ENCODE results near the gene FGGY. TPM values are rescaled to one million over a fixed set of nuclear protein-coding genes. Genes with fewer than 3 reads are reported as not detected.

Gene FGGY
- total RNA-seq, 1 donor from 2014 or later = 32.5 TPM

DNA sequence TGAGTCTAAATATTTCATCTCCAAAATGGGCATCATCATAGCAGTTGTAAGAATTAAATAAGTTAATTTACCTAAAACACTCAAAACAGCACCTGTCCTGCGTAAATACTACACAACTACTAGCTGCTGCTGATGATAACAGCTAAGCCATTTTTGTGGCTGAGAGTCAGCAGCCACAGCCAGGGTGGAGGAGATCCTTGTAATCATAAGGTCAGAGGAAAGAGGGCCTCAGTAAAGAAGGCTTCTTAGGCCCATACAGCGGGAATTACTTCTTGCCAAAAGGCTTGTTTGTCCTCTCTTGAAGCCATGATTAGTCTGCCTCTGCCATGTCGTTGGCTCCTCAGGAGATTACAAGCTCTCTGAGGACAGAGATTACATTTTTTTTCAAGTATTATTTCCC is 245.0 kb downstream of the FGGY start:
- no peaks in the 10 kb centered on the region for H3F3A ChIP-seq (ENCODE audit: low read depth)
- H3K4me1 Mint-ChIP-seq = peaks cover 12% of the 10 kb centered on the region
- H3K4me1 ChIP-seq = peaks cover 7% of the 10 kb centered on the region
- H3K36me3 Mint-ChIP-seq = no peaks in the 10 kb centered on the region
- H3K4me2 ChIP-seq = no peak overlapping the region
- no peak for TF ChIP-seq EZH2 (IDR thresholded peaks at IDR 0.05)
- TF ChIP-seq, protein P1, sequence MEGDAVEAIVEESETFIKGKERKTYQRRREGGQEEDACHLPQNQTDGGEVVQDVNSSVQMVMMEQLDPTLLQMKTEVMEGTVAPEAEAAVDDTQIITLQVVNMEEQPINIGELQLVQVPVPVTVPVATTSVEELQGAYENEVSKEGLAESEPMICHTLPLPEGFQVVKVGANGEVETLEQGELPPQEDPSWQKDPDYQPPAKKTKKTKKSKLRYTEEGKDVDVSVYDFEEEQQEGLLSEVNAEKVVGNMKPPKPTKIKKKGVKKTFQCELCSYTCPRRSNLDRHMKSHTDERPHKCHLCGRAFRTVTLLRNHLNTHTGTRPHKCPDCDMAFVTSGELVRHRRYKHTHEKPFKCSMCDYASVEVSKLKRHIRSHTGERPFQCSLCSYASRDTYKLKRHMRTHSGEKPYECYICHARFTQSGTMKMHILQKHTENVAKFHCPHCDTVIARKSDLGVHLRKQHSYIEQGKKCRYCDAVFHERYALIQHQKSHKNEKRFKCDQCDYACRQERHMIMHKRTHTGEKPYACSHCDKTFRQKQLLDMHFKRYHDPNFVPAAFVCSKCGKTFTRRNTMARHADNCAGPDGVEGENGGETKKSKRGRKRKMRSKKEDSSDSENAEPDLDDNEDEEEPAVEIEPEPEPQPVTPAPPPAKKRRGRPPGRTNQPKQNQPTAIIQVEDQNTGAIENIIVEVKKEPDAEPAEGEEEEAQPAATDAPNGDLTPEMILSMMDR (IDR thresholded peaks at IDR 0.05) = no peak
- TF ChIP-seq EZH2phosphoT487 (IDR thresholded peaks at IDR 0.05) = no peak
- H3K27me3 ChIP-seq = no peaks in the 10 kb centered on the region
- H3K79me2 ChIP-seq (ENCODE audit: low read depth) = no peaks in the 10 kb centered on the region
- H3K4me3 ChIP-seq = no peak overlapping the region
- no peak overlapping the region for H3K27ac ChIP-seq
- no peaks in the 10 kb centered on the region for H3K9me3 Mint-ChIP-seq
- H2AFZ ChIP-seq (replicated peaks) = no peak overlapping the region
- no peaks in the 10 kb centered on the region for H3K9me3 ChIP-seq (ENCODE audit: low read depth)
- H3K36me3 ChIP-seq = no peaks in the 10 kb centered on the region
- no peak overlapping the region for H3K9ac ChIP-seq
- peaks cover 2% of the 10 kb centered on the region for H3K27me3 Mint-ChIP-seq (ENCODE audit: insufficient read depth, low read depth)
- no peak for DNase-seq (ENCODE audit: low spot score)
- no peak overlapping the region for H3K4me3 Mint-ChIP-seq
- peak overlapping the region; percentile 42 for H3K27ac Mint-ChIP-seq
- H4K20me1 ChIP-seq (ENCODE audit: low read depth) = no peaks in the 10 kb centered on the region

DNA sequence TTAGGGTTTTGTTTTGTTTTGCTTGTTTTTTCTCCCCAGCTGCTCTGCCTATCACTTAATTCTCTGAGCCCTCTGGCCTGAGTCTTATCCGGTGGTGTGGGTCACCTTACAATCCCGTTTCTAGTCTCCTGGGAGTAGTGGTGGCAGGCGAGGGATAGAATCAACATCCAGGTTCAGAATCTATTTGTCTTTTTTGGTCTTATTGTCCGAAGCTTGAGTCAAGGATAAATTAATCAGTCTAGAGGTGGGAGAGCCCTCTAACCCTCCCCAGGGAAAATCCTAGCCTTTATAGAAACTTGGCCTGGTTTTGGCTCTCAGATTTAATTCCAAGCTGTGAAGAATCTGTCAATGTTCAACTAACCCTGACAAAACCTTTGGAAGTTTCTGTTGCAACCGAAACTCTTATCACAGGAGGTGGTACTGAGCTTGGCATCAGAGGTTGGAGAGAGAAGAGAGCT is 246.3 kb downstream of the FGGY start:
- H3K4me1 Mint-ChIP-seq = peaks cover 12% of the 10 kb centered on the region
- no peaks in the 10 kb centered on the region for H3K36me3 Mint-ChIP-seq
- H3K4me3 Mint-ChIP-seq = no peak overlapping the region
- H4K20me1 ChIP-seq (ENCODE audit: low read depth) = no peaks in the 10 kb centered on the region
- no peaks in the 10 kb centered on the region for H3K27me3 ChIP-seq
- TF ChIP-seq EZH2phosphoT487 (IDR thresholded peaks at IDR 0.05) = no peak
- TF ChIP-seq EZH2 (IDR thresholded peaks at IDR 0.05) = no peak
- TF ChIP-seq, protein P1 (IDR thresholded peaks at IDR 0.05) = no peak
- no peaks in the 10 kb centered on the region for H3F3A ChIP-seq (ENCODE audit: low read depth)
- H3K79me2 ChIP-seq (ENCODE audit: low read depth) = no peaks in the 10 kb centered on the region
- no peak overlapping the region for H3K27ac Mint-ChIP-seq
- no peak overlapping the region for H2AFZ ChIP-seq (replicated peaks)
- H3K36me3 ChIP-seq = no peaks in the 10 kb centered on the region
- H3K9ac ChIP-seq = no peak overlapping the region
- peaks cover 2% of the 10 kb centered on the region for H3K27me3 Mint-ChIP-seq (ENCODE audit: insufficient read depth, low read depth)
- H3K9me3 Mint-ChIP-seq = no peaks in the 10 kb centered on the region
- no peak overlapping the region for H3K4me3 ChIP-seq
- no peak overlapping the region for H3K4me2 ChIP-seq
- H3K4me1 ChIP-seq = peaks cover 7% of the 10 kb centered on the region
- H3K9me3 ChIP-seq (ENCODE audit: low read depth) = no peaks in the 10 kb centered on the region
- H3K27ac ChIP-seq = no peak overlapping the region
- peak; percentile 16 for DNase-seq (ENCODE audit: low spot score)

DNA sequence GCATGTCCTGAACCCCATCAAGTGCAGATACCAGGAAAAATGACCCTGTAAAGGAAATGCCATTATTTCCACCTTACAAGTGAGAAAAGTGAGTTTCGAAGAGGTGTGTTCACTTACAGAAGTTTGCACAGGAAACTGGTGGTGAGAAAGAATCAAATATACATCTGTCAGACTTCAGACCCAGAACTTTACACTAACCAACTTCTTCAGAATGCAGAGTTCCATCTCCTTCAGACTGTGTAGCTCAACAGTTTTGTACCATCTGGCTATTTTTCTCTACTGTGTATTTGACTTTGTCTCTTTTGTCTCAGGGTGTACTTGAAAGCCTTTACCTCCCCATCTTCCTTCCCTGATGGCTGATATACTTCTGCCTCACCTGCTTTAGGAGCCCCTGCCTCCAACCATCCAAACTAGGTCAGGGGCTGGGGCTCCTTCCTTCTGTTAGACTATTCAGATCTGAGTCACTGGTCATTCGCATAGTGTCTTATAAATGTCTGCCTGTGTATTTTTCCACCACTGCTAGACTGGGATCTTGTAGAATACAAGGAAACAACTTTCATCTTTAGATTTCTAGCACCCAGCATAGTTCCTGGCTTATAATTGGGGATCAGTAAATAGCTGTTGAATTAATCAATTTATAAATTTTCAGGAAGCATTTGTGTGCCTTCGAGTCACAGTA is 247.9 kb downstream of the FGGY start:
- Histone ChIP-seq H3K4me1 (peaks cover 7% of the 10 kb centered on the region), H3K27me3 (no peaks in the 10 kb centered on the region), H3K4me2 (no peak overlapping the region), H3K9me3 (ENCODE audit: low read depth) (no peaks in the 10 kb centered on the region), H3K36me3 (no peaks in the 10 kb centered on the region), H3K27ac (no peak overlapping the region), H2AFZ (replicated peaks) (no peak overlapping the region), H3K79me2 (ENCODE audit: low read depth) (no peaks in the 10 kb centered on the region), H3F3A (ENCODE audit: low read depth) (no peaks in the 10 kb centered on the region), H3K4me3 (no peak overlapping the region), H3K9ac (no peak overlapping the region), H4K20me1 (ENCODE audit: low read depth) (no peaks in the 10 kb centered on the region)
- no peak for TF ChIP-seq EZH2phosphoT487 (IDR thresholded peaks at IDR 0.05)
- TF ChIP-seq EZH2 (IDR thresholded peaks at IDR 0.05) = no peak
- TF ChIP-seq, protein P1 (IDR thresholded peaks at IDR 0.05) = no peak
- H3K27me3 Mint-ChIP-seq (ENCODE audit: insufficient read depth, low read depth) = peaks cover 2% of the 10 kb centered on the region
- no peaks in the 10 kb centered on the region for H3K36me3 Mint-ChIP-seq
- DNase-seq (ENCODE audit: low spot score) = no peak
- no peaks in the 10 kb centered on the region for H3K9me3 Mint-ChIP-seq
- peaks cover 12% of the 10 kb centered on the region for H3K4me1 Mint-ChIP-seq
- no peak overlapping the region for H3K4me3 Mint-ChIP-seq
- H3K27ac Mint-ChIP-seq = no peak overlapping the region

All from neural progenitor cell (in vitro differentiated cells).